A673 (cell line): ENCODE measurements around the gene PCYT1A. TPM values are rescaled to one million over a fixed set of nuclear protein-coding genes. Genes with fewer than 3 reads are reported as not detected.

Source experiments
- BruUV-seq: library from RNA; stranded (reverse); fragments of 400-500 nt; replicated peaks from 2 replicates; lab custom pipeline; 2021; lab: Mats Ljungman, UMichigan
- CTCF ChIA-PET: fragments of 300-600 bp; sonication (Branson Sonifier 250); formaldehyde crosslinking; loops from one replicate; lab custom pipeline; 2022; ENCODE audit warnings: antibody characterized with exemption; lab: Charles Lee
- POLR2A ChIA-PET: fragments of 300-600 bp; sonication (Branson Sonifier 250); formaldehyde crosslinking; loops from one replicate; lab custom pipeline; 2022; ENCODE audit warnings: antibody characterized with exemption; ENCODE audit not compliant: low non-redundant PET; lab: Charles Lee
- DNase-seq: peaks from one replicate; pipeline ENCODE4 v3.0.0-alpha.2; 2015; ENCODE audit warnings: low spot score
- H3K27ac ChIP-seq: fragments of 200-600 bp; sonication (generic); 2 replicates; pipeline ENCODE4 v1.5.1; 2016; ENCODE audit warnings: mixed run types, low read depth, mild to moderate bottlenecking, mixed read lengths, antibody characterized with exemption, low read length; ENCODE audit not compliant: poor library complexity, severe bottlenecking
- H3K27me3 ChIP-seq: fragments of 200-600 bp; sonication (generic); replicated peaks from 2 replicates; pipeline ENCODE4 v1.6.1; 2017; ENCODE audit warnings: mixed run types, low read depth, mild to moderate bottlenecking, mixed read lengths, antibody characterized with exemption, low read length; ENCODE audit not compliant: insufficient read depth, poor library complexity
- H3K36me3 ChIP-seq: fragments of 200-600 bp; sonication (generic); 2 replicates; pipeline ENCODE4 v1.6.1; 2016; ENCODE audit warnings: mixed run types, mild to moderate bottlenecking, mixed read lengths, antibody characterized with exemption, low read length; ENCODE audit not compliant: insufficient read depth, poor library complexity, severe bottlenecking
- H3K4me1 ChIP-seq: fragments of 200-600 bp; sonication (generic); 2 replicates; pipeline ENCODE4 v1.6.1; 2017; ENCODE audit warnings: mixed run types, mild to moderate bottlenecking, mixed read lengths, antibody characterized with exemption, low read length; ENCODE audit not compliant: insufficient read depth, poor library complexity, severe bottlenecking
- H3K4me3 ChIP-seq: fragments of 200-600 bp; sonication (generic); 2 replicates; pipeline ENCODE4 v1.5.1; 2016; ENCODE audit warnings: low read depth, mixed run types, mild to moderate bottlenecking, mixed read lengths, low read length; ENCODE audit not compliant: poor library complexity, severe bottlenecking
- H3K9me3 ChIP-seq: fragments of 200-600 bp; sonication (generic); 2 replicates; pipeline ENCODE4 v1.6.1; 2016; ENCODE audit warnings: mixed run types, low read depth, mild to moderate bottlenecking, mixed read lengths, antibody characterized with exemption, low read length; ENCODE audit not compliant: poor library complexity, severe bottlenecking
- EZH2 ChIP-seq: fragments of 200-600 bp; sonication (generic); IDR thresholded peaks from 2 replicates; pipeline ENCODE4 v1.6.1; 2017; ENCODE audit warnings: borderline replicate concordance, low read depth, mild to moderate bottlenecking, mixed read lengths, antibody characterized with exemption, low read length; ENCODE audit not compliant: poor library complexity, severe bottlenecking
- intact Hi-C: fragments of 100-400 bp; cut with micrococcal nuclease; formaldehyde crosslinking; loops from one replicate; pipeline ENCODE4 v1.10.0; 2022; ENCODE audit not compliant: unreplicated experiment
- total RNA-seq: library from RNA; stranded (reverse); gene quantifications from 2 replicates; pipeline ENCODE4 v1.2.3, GENCODE V29; 2021
- TF ChIP-seq, protein P1 (sequence below): fragments of 300-800, 200-600 bp; sonication (generic); conservative IDR thresholded peaks from 2 replicates; pipeline ENCODE4 v1.5.1; 2017; ENCODE audit warnings: low read depth, mild to moderate bottlenecking, antibody characterized with exemption, low read length, moderate library complexity, mixed read lengths

The PCYT1A gene
- total RNA-seq, 1 experiment from 2014 or later, result 62.3 TPM

DNA sequence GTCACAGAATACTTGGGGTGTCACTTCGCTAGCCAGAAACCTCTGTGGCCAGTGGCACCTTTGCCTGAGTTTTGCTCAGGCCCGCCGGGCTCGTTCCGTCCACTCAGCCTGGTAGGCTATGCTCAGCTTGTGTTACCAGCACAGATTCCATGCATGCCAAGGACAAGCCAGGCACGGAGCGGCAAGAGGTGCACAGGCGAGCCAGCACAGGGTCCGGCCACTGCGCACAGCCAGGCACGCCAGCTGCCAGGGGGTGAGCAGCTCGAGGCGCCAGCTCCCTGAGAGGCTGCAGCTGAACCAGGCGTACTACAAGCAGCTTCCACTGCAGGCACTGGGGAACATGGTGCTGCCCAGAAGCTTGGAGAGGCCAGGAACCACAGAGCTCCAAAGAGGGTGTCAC lies 14.7 kb downstream of the PCYT1A start:
- ChIA-PET CTCF (no interaction called here), POLR2A (no interaction called here)
- no peaks in the 10 kb centered on the region for H3K27me3 ChIP-seq
- H3K4me3 ChIP-seq, result no peak overlapping the region
- DNase-seq, result no peak
- H3K4me1 ChIP-seq, result peaks cover 8% of the 10 kb centered on the region
- BruUV-seq, result no TSS peak
- intact Hi-C loops, result no loop called here
- no peaks in the 10 kb centered on the region for H3K9me3 ChIP-seq
- H3K36me3 ChIP-seq, result peaks cover 16% of the 10 kb centered on the region
- TF ChIP-seq, protein P1, sequence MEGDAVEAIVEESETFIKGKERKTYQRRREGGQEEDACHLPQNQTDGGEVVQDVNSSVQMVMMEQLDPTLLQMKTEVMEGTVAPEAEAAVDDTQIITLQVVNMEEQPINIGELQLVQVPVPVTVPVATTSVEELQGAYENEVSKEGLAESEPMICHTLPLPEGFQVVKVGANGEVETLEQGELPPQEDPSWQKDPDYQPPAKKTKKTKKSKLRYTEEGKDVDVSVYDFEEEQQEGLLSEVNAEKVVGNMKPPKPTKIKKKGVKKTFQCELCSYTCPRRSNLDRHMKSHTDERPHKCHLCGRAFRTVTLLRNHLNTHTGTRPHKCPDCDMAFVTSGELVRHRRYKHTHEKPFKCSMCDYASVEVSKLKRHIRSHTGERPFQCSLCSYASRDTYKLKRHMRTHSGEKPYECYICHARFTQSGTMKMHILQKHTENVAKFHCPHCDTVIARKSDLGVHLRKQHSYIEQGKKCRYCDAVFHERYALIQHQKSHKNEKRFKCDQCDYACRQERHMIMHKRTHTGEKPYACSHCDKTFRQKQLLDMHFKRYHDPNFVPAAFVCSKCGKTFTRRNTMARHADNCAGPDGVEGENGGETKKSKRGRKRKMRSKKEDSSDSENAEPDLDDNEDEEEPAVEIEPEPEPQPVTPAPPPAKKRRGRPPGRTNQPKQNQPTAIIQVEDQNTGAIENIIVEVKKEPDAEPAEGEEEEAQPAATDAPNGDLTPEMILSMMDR, result no peak
- TF ChIP-seq EZH2, result no peak
- no peak overlapping the region for H3K27ac ChIP-seq

DNA sequence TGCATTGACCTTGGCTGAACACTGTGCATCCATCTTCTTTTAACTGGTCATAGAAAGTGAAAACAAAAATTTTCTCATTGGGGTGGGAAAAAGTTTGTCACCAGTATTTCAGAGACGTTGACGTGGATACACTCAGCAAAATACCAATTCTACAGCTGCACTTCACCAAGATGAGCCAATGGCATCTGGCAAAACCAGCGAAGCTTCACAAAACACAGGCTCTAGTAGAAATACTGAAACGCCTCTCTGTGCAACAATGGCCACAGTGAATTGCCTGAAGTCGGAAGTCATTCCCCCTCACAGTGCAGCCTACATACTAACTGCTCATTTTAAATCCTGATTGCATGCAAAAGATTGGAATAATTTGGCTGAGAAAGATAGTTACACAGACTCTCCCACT lies 17.0 kb downstream of the PCYT1A start:
- H3K4me3 ChIP-seq, result no peak overlapping the region
- ChIA-PET CTCF (interaction anchor here (0.6 kb wide), 1 partner anchor 628 kb away, joined by 4 read pairs; no protein-coding TSS in a partner anchor), POLR2A (no interaction called here)
- no peaks in the 10 kb centered on the region for H3K9me3 ChIP-seq
- intact Hi-C loops, result no loop called here
- peaks cover 25% of the 10 kb centered on the region for H3K36me3 ChIP-seq
- DNase-seq, result no peak
- H3K27me3 ChIP-seq, result no peaks in the 10 kb centered on the region
- peaks cover 10% of the 10 kb centered on the region for H3K4me1 ChIP-seq
- no TSS peak for BruUV-seq
- TF ChIP-seq, protein P1, result no peak
- no peak overlapping the region for H3K27ac ChIP-seq

DNA sequence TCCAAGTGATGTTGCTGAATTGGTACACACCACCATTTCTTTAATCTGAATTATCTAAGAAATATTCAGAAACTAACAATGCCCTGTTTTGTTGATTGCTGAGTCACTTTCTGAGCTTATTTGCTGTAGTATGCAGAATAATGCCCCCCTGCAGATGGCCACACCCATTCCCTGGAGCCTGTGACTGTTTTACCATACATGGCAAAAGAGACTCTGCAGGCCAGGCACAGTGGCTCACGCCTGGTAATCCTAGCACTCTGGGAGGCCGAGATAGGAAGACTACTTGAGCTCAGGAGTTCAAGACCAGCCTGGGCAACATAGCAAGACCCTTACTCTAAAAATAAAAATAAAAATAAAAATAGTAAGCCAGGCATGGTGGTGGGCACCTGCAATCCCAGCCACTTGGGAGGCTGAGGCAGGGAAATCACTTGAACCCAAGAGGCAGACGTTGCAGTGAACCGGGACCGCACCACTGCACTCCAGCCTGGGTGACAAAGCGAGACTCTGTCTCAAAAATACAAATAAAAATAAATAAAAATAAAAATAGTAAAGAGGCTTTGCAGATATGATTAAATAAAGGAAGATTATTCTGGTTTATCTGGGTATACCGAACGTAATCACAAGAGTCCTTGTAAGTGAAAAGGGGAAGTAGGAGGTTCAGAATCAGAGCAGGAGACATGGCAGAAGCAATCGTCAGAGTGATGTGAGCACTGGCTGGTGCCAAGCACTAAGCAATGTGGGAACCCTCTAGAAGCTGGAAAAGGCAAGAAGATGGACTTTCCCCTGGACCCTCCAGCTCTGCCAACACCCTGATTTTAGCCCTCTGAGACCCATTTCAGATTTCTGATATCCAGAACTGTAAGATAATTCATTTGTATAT lies 19.0 kb downstream of the PCYT1A start:
- Histone ChIP-seq H3K4me3 (no peak overlapping the region), H3K27me3 (no peaks in the 10 kb centered on the region), H3K27ac (peak overlapping the region; percentile 90), H3K36me3 (peaks cover 23% of the 10 kb centered on the region), H3K9me3 (no peaks in the 10 kb centered on the region), H3K4me1 (peaks cover 10% of the 10 kb centered on the region)
- DNase-seq, result peak; percentile 95
- TF ChIP-seq, protein P1, result no peak
- TF ChIP-seq EZH2, result no peak
- ChIA-PET POLR2A (no interaction called here), CTCF (interaction anchor here (0.5 to 1.1 kb wide), 4 partner anchors 15 to 256 kb away, joined by 3 to 6 read pairs (median 4); no protein-coding TSS in a partner anchor)
- no TSS peak for BruUV-seq
- intact Hi-C loops, result no loop called here
